ENCODE data around the gene GALNT3.
A peak's percentile ranks its signal among the peaks of the same experiment; 100 is the strongest.

The GALNT3 gene

GRCh38 chr2:165725421-165725820, 68.6 kb downstream of the GALNT3 start:
- peak; percentile 86 for DNase-seq

GRCh38 chr2:165720511-165720910, 73.5 kb downstream of the GALNT3 start:
- peak; percentile 89 for DNase-seq

GRCh38 chr2:165718610-165719210, 75.3 kb downstream of the GALNT3 start:
- DNase-seq = no peak

GRCh38 chr2:165716091-165716490, 78.0 kb downstream of the GALNT3 start:
- DNase-seq = no peak

GRCh38 chr2:165706960-165707487, 87.0 kb downstream of the GALNT3 start:
- no peak for DNase-seq

- DNase-seq = no peak
These were observed 92.9 kb downstream of the GALNT3 start for GRCh38 chr2:165701147-165701546.

- no peak for DNase-seq
These were observed 93.5 kb downstream of the GALNT3 start for GRCh38 chr2:165700531-165700930.

- DNase-seq = no peak
These were observed 94.1 kb downstream of the GALNT3 start for GRCh38 chr2:165699946-165700345.

GRCh38 chr2:165698444-165698884, 95.6 kb downstream of the GALNT3 start:
- DNase-seq = peak; percentile 42

GRCh38 chr2:165697748-165698443, 96.2 kb downstream of the GALNT3 start:
- DNase-seq = no peak
